GM12878 (cell line): ENCODE measurements around the gene LRRC8B. TPM values are rescaled to one million over a fixed set of nuclear protein-coding genes. Genes with fewer than 3 reads are reported as not detected.

Source experiments
- ATAC-seq: fragments of 200-7000 bp; cut with Tn5 transposase; 3 replicates; pipeline ENCODE4 v1.9.1; 2020; ENCODE audit warnings: mild to moderate bottlenecking, moderate library complexity
- BruUV-seq: library from RNA; stranded (reverse); fragments of 400-500 nt; replicated peaks from 2 replicates; lab custom pipeline; 2021; lab: Mats Ljungman, UMichigan
- CTCF ChIA-PET: fragments of 300-600 bp; sonication (Branson Sonifier 250); formaldehyde crosslinking; extraction: SDS; loops from one replicate; lab custom pipeline; 2021; ENCODE audit warnings: inconsistent platforms; lab: Yijun Ruan, JAX
- POLR2A ChIA-PET: fragments of 350-600 bp; formaldehyde crosslinking; extraction: SDS; loops from one replicate; lab custom pipeline; 2021; ENCODE audit warnings: inconsistent platforms; lab: Charles Lee
- RAD21 ChIA-PET: fragments of 300-600 bp; sonication (Branson Sonifier 250); formaldehyde crosslinking; loops from one replicate; lab custom pipeline; 2023; ENCODE audit warnings: antibody characterized with exemption; ENCODE audit not compliant: unreplicated experiment; lab: Charles Lee
- SMC1A ChIA-PET: fragments of 300-600 bp; sonication (Branson Sonifier 250); formaldehyde crosslinking; loops from one replicate; lab custom pipeline; 2023; ENCODE audit not compliant: unreplicated experiment, uncharacterized antibody; lab: Charles Lee
- DNase-seq: peaks from one replicate; pipeline ENCODE4 v3.0.0-alpha.2; 2011; ENCODE audit warnings: low read depth, low spot score
- FAIRE-seq: peaks from 3 replicates; lab custom pipeline; 2011; peaks lifted over from hg19 to GRCh38; lab: Jason Lieb, UNC
- H2AFZ ChIP-seq: 2 replicates; pipeline ENCODE4 v1.6.0; 2011; ENCODE audit warnings: low read depth, low read length, control low read depth; ENCODE audit not compliant: control insufficient read depth
- H3K27ac ChIP-seq: 2 replicates; pipeline ENCODE4 v1.5.1; 2011; ENCODE audit warnings: control low read depth; ENCODE audit not compliant: control insufficient read depth, insufficient read depth
- H3K27me3 ChIP-seq, 2 experiments: replicated peaks in 1 of 2; 2 replicates each; pipeline versions ENCODE4 v1.6.0 to v1.6.1; 2011; ENCODE audit warnings: low read length in 1 of 2; ENCODE audit not compliant: control insufficient read depth in 2 of 2, insufficient read depth in 2 of 2
- H3K36me3 ChIP-seq, 2 experiments: 2 replicates each; pipeline ENCODE4 v1.5.1; 2011; ENCODE audit warnings: low read length in 1 of 2; ENCODE audit not compliant: control insufficient read depth in 2 of 2, insufficient read depth in 2 of 2
- H3K4me1 ChIP-seq: 2 replicates; pipeline ENCODE4 v1.6.1; 2011; ENCODE audit warnings: mild to moderate bottlenecking, low read length, moderate library complexity, mixed read lengths; ENCODE audit not compliant: control insufficient read depth, insufficient read depth
- H3K4me2 ChIP-seq: 2 replicates; pipeline ENCODE4 v1.6.0; 2011; ENCODE audit warnings: control low read depth; ENCODE audit not compliant: control insufficient read depth, insufficient read depth
- H3K4me3 ChIP-seq: fragments of 200-600 bp; sonication (generic); 2 replicates; pipeline ENCODE4 v1.5.1; 2016
- H3K79me2 ChIP-seq: 2 replicates; pipeline ENCODE4 v1.6.0; 2011; ENCODE audit warnings: low read length; ENCODE audit not compliant: control insufficient read depth, insufficient read depth
- H3K9ac ChIP-seq: 2 replicates; pipeline ENCODE4 v1.8.0; 2011; ENCODE audit warnings: low read length, control low read depth, mixed read lengths; ENCODE audit not compliant: control insufficient read depth, insufficient read depth
- H3K9me3 ChIP-seq: replicated peaks from 3 replicates; pipeline ENCODE4 v1.5.1; 2011; ENCODE audit warnings: mild to moderate bottlenecking, low read length; ENCODE audit not compliant: control insufficient read depth, insufficient read depth
- H4K20me1 ChIP-seq: 2 replicates; pipeline ENCODE4 v1.6.0; 2011; ENCODE audit not compliant: control insufficient read depth, insufficient read depth
- BHLHE40 ChIP-seq, 2 experiments: fragments of 450-650 bp in 1 of 2; IDR thresholded peaks; 2 replicates each; pipeline ENCODE4 v1.6.1; 2011 to 2017; ENCODE audit warnings: low read depth in 2 of 2, borderline replicate concordance in 1 of 2, improper control_type of control experiment in 1 of 2, low read length in 1 of 2, mild to moderate bottlenecking in 1 of 2
- CHD1 ChIP-seq: IDR thresholded peaks from 2 replicates; pipeline ENCODE4 v1.6.1; 2012; ENCODE audit warnings: low read depth, low read length, improper control_type of control experiment
- ETV6 ChIP-seq, 2 experiments: fragments of 450-650 bp in 1 of 2; IDR thresholded peaks in 1 of 2; conservative IDR thresholded peaks in 1 of 2; 2 replicates each; pipeline ENCODE4 v1.6.1; 2014; ENCODE audit warnings: antibody characterized with exemption in 1 of 2, borderline replicate concordance in 1 of 2, low read depth in 1 of 2, mild to moderate bottlenecking in 1 of 2, moderate library complexity in 1 of 2
- EZH2 ChIP-seq: IDR thresholded peaks from 2 replicates; pipeline ENCODE4 v1.6.1; 2012; ENCODE audit warnings: low read depth, mild to moderate bottlenecking, control low read depth, inconsistent platforms, low read length, borderline replicate concordance; ENCODE audit not compliant: control insufficient read depth
- HDGF ChIP-seq: fragments of 450-650 bp; IDR thresholded peaks from 2 replicates; pipeline ENCODE4 v1.6.1; 2016; ENCODE audit warnings: antibody characterized with exemption
- LARP7 ChIP-seq: fragments of 450-650 bp; IDR thresholded peaks from 2 replicates; pipeline ENCODE4 v1.6.1; 2017; ENCODE audit warnings: mild to moderate bottlenecking
- MEF2B ChIP-seq: fragments of 450-650 bp; IDR thresholded peaks from 2 replicates; pipeline ENCODE4 v1.6.1; 2018; ENCODE audit warnings: mild to moderate bottlenecking, moderate library complexity; ENCODE audit not compliant: partially characterized antibody, poor library complexity, severe bottlenecking
- MLLT1 ChIP-seq: fragments of 450-650 bp; IDR thresholded peaks from 2 replicates; pipeline ENCODE4 v1.6.1; 2016; ENCODE audit warnings: mild to moderate bottlenecking
- NKRF ChIP-seq: fragments of 450-650 bp; conservative IDR thresholded peaks from 2 replicates; pipeline ENCODE4 v1.6.1; 2017; ENCODE audit warnings: mild to moderate bottlenecking, moderate library complexity
- POLR2AphosphoS5 ChIP-seq: IDR thresholded peaks from 2 replicates; pipeline ENCODE4 v1.6.1; 2011; ENCODE audit warnings: mild to moderate bottlenecking, low read length, inconsistent platforms
- RCOR1 ChIP-seq: conservative IDR thresholded peaks from 2 replicates; pipeline ENCODE4 v1.6.1; 2012; ENCODE audit warnings: low read depth, low read length, improper control_type of control experiment
- SP1 ChIP-seq: IDR thresholded peaks from one replicate; pipeline ENCODE4 v1.6.1; 2011; ENCODE audit warnings: low read depth, low read length
- SRF ChIP-seq, 2 experiments: IDR thresholded peaks; 2 replicates each; pipeline ENCODE4 v1.6.1; 2011; ENCODE audit warnings: low read depth in 2 of 2, low read length in 2 of 2, mild to moderate bottlenecking in 1 of 2, moderate library complexity in 1 of 2
- SUPT20H ChIP-seq: IDR thresholded peaks from 2 replicates; pipeline ENCODE4 v1.6.1; 2011; ENCODE audit warnings: low read depth, mild to moderate bottlenecking, low read length, moderate library complexity, borderline replicate concordance; ENCODE audit not compliant: control insufficient read depth
- TBL1XR1 ChIP-seq: IDR thresholded peaks from 2 replicates; pipeline ENCODE4 v1.6.1; 2012; ENCODE audit warnings: low read depth, low read length, improper control_type of control experiment
- TCF3 ChIP-seq: IDR thresholded peaks from 2 replicates; pipeline ENCODE4 v1.6.1; 2012; ENCODE audit warnings: low read depth, mild to moderate bottlenecking, low read length, borderline replicate concordance; ENCODE audit not compliant: insufficient read depth
- USF1 ChIP-seq: IDR thresholded peaks from 2 replicates; pipeline ENCODE4 v1.6.1; 2011; ENCODE audit warnings: borderline replicate concordance, low read depth, mild to moderate bottlenecking, moderate library complexity, mixed read lengths, low read length; ENCODE audit not compliant: insufficient read depth; ENCODE audit errors: extremely low read length
- ZNF207 ChIP-seq: fragments of 450-650 bp; IDR thresholded peaks from 2 replicates; pipeline ENCODE4 v1.6.1; 2014; ENCODE audit warnings: antibody characterized with exemption, mild to moderate bottlenecking, borderline replicate concordance
- ZSCAN29 ChIP-seq: fragments of 450-650 bp; IDR thresholded peaks from 2 replicates; pipeline ENCODE4 v1.6.1; 2017; ENCODE audit warnings: mild to moderate bottlenecking, moderate library complexity
- WGBS: methylation state at CpG from one replicate; pipeline ENCODE4 v1.1.6; 2016; ENCODE audit warnings: low lambda C conversion rate; ENCODE audit not compliant: insufficient replicate concordance, insufficient coverage; ENCODE audit errors: missing lambda C conversion rate; 5-methylcytosine and 5-hydroxymethylcytosine counted together
- in situ Hi-C: fragments of 300-500 bp; cut with MboI; formaldehyde crosslinking; loops from 9 replicates; pipeline ENCODE4 v1.14.3; 2018; ENCODE audit warnings: mixed read lengths
- intact Hi-C: fragments of 100-400 bp; cut with micrococcal nuclease; formaldehyde crosslinking; loops from one replicate; pipeline ENCODE4 v1.14.2; 2022; ENCODE audit not compliant: unreplicated experiment
- polyA plus RNA-seq, 11 experiments: library from polyadenylated mRNA; depleted of rRNA in 4 of 11; unstranded in 6 of 11; stranded (reverse) in 5 of 11; fragments of >200 nt; fragmentation: Nextera tagmentation in 4 of 11; fragmentation: Illumina TruSeq in 1 of 11; extraction: Ambion mirVana in 4 of 11; extraction: Trizol in 1 of 11; gene quantifications; 1 replicate in 1 of 11; 2 replicates in 10 of 11; pipeline versions ENCODE4 v1.2.1 to v1.2.3, GENCODE V29; 2011 to 2016; ENCODE audit warnings: inconsistent platforms in 2 of 11, missing spikeins in 2 of 11, low read depth in 1 of 11
- total RNA-seq, 4 experiments: library from RNA; depleted of rRNA in 3 of 4; stranded (reverse); fragments of >200 nt in 3 of 4; fragmentation: Illumina TruSeq in 1 of 4; extraction: Trizol in 1 of 4; gene quantifications; 2 replicates each; pipeline versions ENCODE4 v1.2.1 to v1.2.3, GENCODE V29; 2013 to 2021

Gene LRRC8B
- total and polyA plus RNA-seq, 10 of the 15 experiments (the other 5 are each of a cell fraction or from before 2014, with no cell fraction given) = 1.3 to 9.2 (median 5.4) TPM

- Histone ChIP-seq H3K79me2 (no peaks in the 10 kb centered on the region), H3K4me1 (peaks cover 5% of the 10 kb centered on the region), H3K27me3 (no peaks in the 10 kb centered on the region), H2AFZ (no peak overlapping the region), H3K9ac (no peak overlapping the region)
- intact Hi-C loops = no loop called here
- no peak for DNase-seq
- ChIA-PET SMC1A (interaction anchor here (1.0 to 1.4 kb wide), 5 partner anchors 9 to 185 kb away, joined by 3 to 4 read pairs (median 4); no protein-coding TSS in a partner anchor), POLR2A (no interaction called here), RAD21 (interaction anchor here (0.8 to 1.4 kb wide), 3 partner anchors 36 to 185 kb away, joined by 3 to 5 read pairs (median 3); no protein-coding TSS in a partner anchor), CTCF (interaction anchor here (0.7 to 2.0 kb wide), 3 partner anchors 19 to 181 kb away, joined by 3 to 5 read pairs (median 3); no protein-coding TSS in a partner anchor)
- WGBS = 97% methylated on average over 1 of the region's 1 CpG
- no peak for ATAC-seq
- no TSS peak for BruUV-seq
- TF ChIP-seq USF1 = no peak
- no peak for TF ChIP-seq EZH2
- no peak for TF ChIP-seq MLLT1
- TF ChIP-seq NKRF = no peak
- no peak for TF ChIP-seq TBL1XR1
- no peak for TF ChIP-seq SRF (IDR thresholded peaks at IDR 0.05; ENCODE audit: low read depth in 2 of 2, low read length in 2 of 2)
- no peak for TF ChIP-seq HDGF
- TF ChIP-seq LARP7 = no peak
- no peak for TF ChIP-seq BHLHE40 (IDR thresholded peaks at IDR 0.05; ENCODE audit: borderline replicate concordance in 1 of 2, low read depth in 2 of 2, low read length in 1 of 2)
- TF ChIP-seq POLR2AphosphoS5 = no peak
- no peak for TF ChIP-seq SP1
- no peak for TF ChIP-seq MEF2B
- TF ChIP-seq TCF3 = no peak
- TF ChIP-seq RCOR1 = no peak
- TF ChIP-seq ZSCAN29 = no peak
- no peak for TF ChIP-seq CHD1
- no peak for TF ChIP-seq ETV6 (conservative IDR thresholded peaks at IDR 0.05 in 1 of 2, IDR thresholded peaks at IDR 0.05 in 1 of 2; ENCODE audit: borderline replicate concordance in 1 of 2, low read depth in 1 of 2)
- TF ChIP-seq SUPT20H = no peak
- TF ChIP-seq ZNF207 = no peak
- TF ChIP-seq, all 136 proteins: peak for 0
- H3K27ac ChIP-seq = no peak overlapping the region
- FAIRE-seq = no peak
- in situ Hi-C loops = no loop called here
- H3K9me3 ChIP-seq = no peaks in the 10 kb centered on the region
- H3K4me2 ChIP-seq = no peak overlapping the region
- peaks cover 3 to 11% of the 10 kb centered on the region in 2 experiments; a peak in 3 of 4 replicates for H3K36me3 ChIP-seq
- no peaks in the 10 kb centered on the region for H4K20me1 ChIP-seq
- no peak overlapping the region for H3K4me3 ChIP-seq
These were observed 53.5 kb downstream of the LRRC8B start for GRCh38 chr1:89578151-89578550.
